ENCODE measurements around the gene RASD2. TPM values are rescaled to one million over a fixed set of nuclear protein-coding genes. Genes with fewer than 3 reads are reported as not detected.

The RASD2 gene
- polyA plus RNA-seq, 4 donors: 0.54 to 3.7 (median 1.7) TPM

GRCh38 chr22:35522225-35523149 is 18.1 kb upstream of the RASD2 start:
- H3K9me3 ChIP-seq (ENCODE audit: control insufficient read depth in 2 of 2, insufficient read depth in 1 of 2, low read depth in 1 of 2, low read length in 1 of 2): no peaks in the 10 kb centered on the region
- FAIRE-seq (no peak), DNase-seq (no peak)
- H3K27ac ChIP-seq (ENCODE audit: low read depth in 1 of 3, low read length in 2 of 3): no peak overlapping the region
- no peak overlapping the region for H3K4me3 ChIP-seq (ENCODE audit: low read depth in 1 of 3, low read length in 3 of 3)
- no peaks in the 10 kb centered on the region for H3K36me3 ChIP-seq (ENCODE audit: control insufficient read depth in 3 of 3, insufficient read depth in 2 of 3, low read depth in 1 of 3, low read length in 3 of 3)
- peaks cover 0 to 4% (median 0%) of the 10 kb centered on the region in 3 donors for H3K4me1 ChIP-seq (ENCODE audit: control insufficient read depth in 3 of 3, insufficient read depth in 2 of 3, low read depth in 1 of 3, low read length in 2 of 3)
- 59 to 73% (median 66%) methylated on average over 12 of the region's 12 CpGs for WGBS, 3 donors
- no peaks in the 10 kb centered on the region for H3K27me3 ChIP-seq (ENCODE audit: control insufficient read depth in 3 of 3, insufficient read depth in 3 of 3, low read length in 3 of 3)

GRCh38 chr22:35523167-35523947 is 17.3 kb upstream of the RASD2 start:
- no peaks in the 10 kb centered on the region for H3K27me3 ChIP-seq (ENCODE audit: control insufficient read depth in 3 of 3, insufficient read depth in 3 of 3, low read length in 3 of 3)
- H3K27ac ChIP-seq (ENCODE audit: low read depth in 1 of 3, low read length in 2 of 3): no peak overlapping the region
- no peak for FAIRE-seq
- no peaks in the 10 kb centered on the region for H3K36me3 ChIP-seq (ENCODE audit: control insufficient read depth in 3 of 3, insufficient read depth in 2 of 3, low read depth in 1 of 3, low read length in 3 of 3)
- H3K9me3 ChIP-seq (ENCODE audit: control insufficient read depth in 2 of 2, insufficient read depth in 1 of 2, low read depth in 1 of 2, low read length in 1 of 2): no peaks in the 10 kb centered on the region
- peak; percentile 16 to 26 for DNase-seq
- WGBS, 3 donors: 45 to 67% (median 54%) methylated on average over 17 of the region's 17 CpGs
- H3K4me1 ChIP-seq (ENCODE audit: control insufficient read depth in 3 of 3, insufficient read depth in 2 of 3, low read depth in 1 of 3, low read length in 2 of 3): no peaks in the 10 kb centered on the region
- no peak overlapping the region for H3K4me3 ChIP-seq (ENCODE audit: low read depth in 1 of 3, low read length in 3 of 3)

- no peak for FAIRE-seq
- H3K4me3 ChIP-seq (ENCODE audit: low read depth in 1 of 3, low read length in 3 of 3): no peak overlapping the region
- 57 to 61% (median 60%) methylated on average over 14 of the region's 14 CpGs for WGBS, 3 donors
- no peaks in the 10 kb centered on the region for H3K4me1 ChIP-seq (ENCODE audit: control insufficient read depth in 3 of 3, insufficient read depth in 2 of 3, low read depth in 1 of 3, low read length in 2 of 3)
- peak overlapping the region in 1 of 3 donors; percentile 8 for H3K27ac ChIP-seq (ENCODE audit: low read depth in 1 of 3, low read length in 2 of 3)
- no peaks in the 10 kb centered on the region for H3K27me3 ChIP-seq (ENCODE audit: control insufficient read depth in 3 of 3, insufficient read depth in 3 of 3, low read length in 3 of 3)
- DNase-seq: peak in 1 of 2 donors; percentile 20
- peaks cover 0 to 6% of the 10 kb centered on the region in 2 donors for H3K9me3 ChIP-seq (ENCODE audit: control insufficient read depth in 2 of 2, insufficient read depth in 1 of 2, low read depth in 1 of 2, low read length in 1 of 2)
- H3K36me3 ChIP-seq (ENCODE audit: control insufficient read depth in 3 of 3, insufficient read depth in 2 of 3, low read depth in 1 of 3, low read length in 3 of 3): no peaks in the 10 kb centered on the region
Observed at GRCh38 chr22:35524966-35525686, 15.5 kb upstream of the RASD2 start.

- peaks cover 0 to 6% of the 10 kb centered on the region in 2 donors for H3K9me3 ChIP-seq (ENCODE audit: control insufficient read depth in 2 of 2, insufficient read depth in 1 of 2, low read depth in 1 of 2, low read length in 1 of 2)
- no peak overlapping the region for H3K4me3 ChIP-seq (ENCODE audit: low read depth in 1 of 3, low read length in 3 of 3)
- DNase-seq: no peak
- no peaks in the 10 kb centered on the region for H3K36me3 ChIP-seq (ENCODE audit: control insufficient read depth in 3 of 3, insufficient read depth in 2 of 3, low read depth in 1 of 3, low read length in 3 of 3)
- no peaks in the 10 kb centered on the region for H3K27me3 ChIP-seq (ENCODE audit: control insufficient read depth in 3 of 3, insufficient read depth in 3 of 3, low read length in 3 of 3)
- 85 to 86% (median 86%) methylated on average over 12 of the region's 12 CpGs for WGBS, 3 donors
- H3K4me1 ChIP-seq (ENCODE audit: control insufficient read depth in 3 of 3, insufficient read depth in 2 of 3, low read depth in 1 of 3, low read length in 2 of 3): no peaks in the 10 kb centered on the region
- FAIRE-seq: no peak
- no peak overlapping the region for H3K27ac ChIP-seq (ENCODE audit: low read depth in 1 of 3, low read length in 2 of 3)
Observed at GRCh38 chr22:35525687-35526332, 14.8 kb upstream of the RASD2 start.

- no peaks in the 10 kb centered on the region for H3K4me1 ChIP-seq (ENCODE audit: control insufficient read depth in 3 of 3, insufficient read depth in 2 of 3, low read depth in 1 of 3, low read length in 2 of 3)
- H3K4me3 ChIP-seq (ENCODE audit: low read depth in 1 of 3, low read length in 3 of 3): no peak overlapping the region
- no peaks in the 10 kb centered on the region for H3K27me3 ChIP-seq (ENCODE audit: control insufficient read depth in 3 of 3, insufficient read depth in 3 of 3, low read length in 3 of 3)
- WGBS, 3 donors: 85 to 91% (median 86%) methylated on average over 12 of the region's 12 CpGs
- H3K9me3 ChIP-seq (ENCODE audit: control insufficient read depth in 2 of 2, insufficient read depth in 1 of 2, low read depth in 1 of 2, low read length in 1 of 2): peaks cover 0 to 6% of the 10 kb centered on the region in 2 donors
- H3K36me3 ChIP-seq (ENCODE audit: control insufficient read depth in 3 of 3, insufficient read depth in 2 of 3, low read depth in 1 of 3, low read length in 3 of 3): no peaks in the 10 kb centered on the region
- DNase-seq: no peak
- no peak for FAIRE-seq
- H3K27ac ChIP-seq (ENCODE audit: low read depth in 1 of 3, low read length in 2 of 3): no peak overlapping the region
Observed at GRCh38 chr22:35526333-35526979, 14.2 kb upstream of the RASD2 start.

- Histone ChIP-seq H3K9me3 (ENCODE audit: control insufficient read depth in 2 of 2, insufficient read depth in 1 of 2, low read depth in 1 of 2, low read length in 1 of 2) (peaks cover 0 to 6% of the 10 kb centered on the region in 2 donors), H3K27me3 (ENCODE audit: control insufficient read depth in 3 of 3, insufficient read depth in 3 of 3, low read length in 3 of 3) (no peaks in the 10 kb centered on the region), H3K36me3 (ENCODE audit: control insufficient read depth in 3 of 3, insufficient read depth in 2 of 3, low read depth in 1 of 3, low read length in 3 of 3) (no peaks in the 10 kb centered on the region), H3K27ac (ENCODE audit: low read depth in 1 of 3, low read length in 2 of 3) (no peak overlapping the region), H3K4me3 (ENCODE audit: low read depth in 1 of 3, low read length in 3 of 3) (no peak overlapping the region), H3K4me1 (ENCODE audit: control insufficient read depth in 3 of 3, insufficient read depth in 2 of 3, low read depth in 1 of 3, low read length in 2 of 3) (no peaks in the 10 kb centered on the region)
- no peak for DNase-seq
- no peak for FAIRE-seq
- whole genome bisulfite sequencing, 3 donors: 85 to 95% (median 87%) methylated on average over 2 of the region's 2 CpGs
Observed at GRCh38 chr22:35528927-35529326, 11.7 kb upstream of the RASD2 start.

- Histone ChIP-seq H3K9me3 (ENCODE audit: control insufficient read depth in 2 of 2, insufficient read depth in 1 of 2, low read depth in 1 of 2, low read length in 1 of 2) (peaks cover 0 to 6% of the 10 kb centered on the region in 2 donors), H3K4me1 (ENCODE audit: control insufficient read depth in 3 of 3, insufficient read depth in 2 of 3, low read depth in 1 of 3, low read length in 2 of 3) (peaks cover 0 to 4% (median 0%) of the 10 kb centered on the region in 3 donors), H3K27me3 (ENCODE audit: control insufficient read depth in 3 of 3, insufficient read depth in 3 of 3, low read length in 3 of 3) (no peaks in the 10 kb centered on the region), H3K36me3 (ENCODE audit: control insufficient read depth in 3 of 3, insufficient read depth in 2 of 3, low read depth in 1 of 3, low read length in 3 of 3) (no peaks in the 10 kb centered on the region), H3K27ac (ENCODE audit: low read depth in 1 of 3, low read length in 2 of 3) (no peak overlapping the region), H3K4me3 (ENCODE audit: low read depth in 1 of 3, low read length in 3 of 3) (no peak overlapping the region)
- WGBS, 3 donors: 77 to 86% (median 84%) methylated on average over 4 of the region's 4 CpGs
- FAIRE-seq (no peak), DNase-seq (no peak)
Observed at GRCh38 chr22:35530700-35531099, 9.9 kb upstream of the RASD2 start.

Measured in small intestine (tissue), 7 donors.